NT2/D1 (cell line): Measurements from ENCODE around the gene SFXN5.

Experiments
- DNase-seq: peaks from one replicate; pipeline ENCODE4 v3.0.0-alpha.2; 2011; ENCODE audit warnings: low read depth, low spot score
- H3K27me3 ChIP-seq: 2 replicates; pipeline ENCODE4 v1.6.0; 2011; ENCODE audit warnings: mild to moderate bottlenecking; ENCODE audit not compliant: insufficient read length, insufficient read depth
- H3K36me3 ChIP-seq: 2 replicates; pipeline ENCODE4 v1.6.1; 2011; ENCODE audit warnings: mild to moderate bottlenecking, low read length, mixed read lengths; ENCODE audit not compliant: insufficient read depth, insufficient read length
- H3K4me1 ChIP-seq: 2 replicates; pipeline ENCODE4 v1.5.1; 2011; ENCODE audit not compliant: insufficient read depth, insufficient read length
- H3K4me3 ChIP-seq: 2 replicates; pipeline ENCODE4 v1.5.1; 2011; ENCODE audit warnings: low read depth; ENCODE audit not compliant: insufficient read length
- H3K9ac ChIP-seq: 2 replicates; pipeline ENCODE4 v1.6.0; 2011; ENCODE audit warnings: low read depth; ENCODE audit not compliant: insufficient read length
- H3K9me3 ChIP-seq: 2 replicates; pipeline ENCODE4 v1.5.1; 2011; ENCODE audit warnings: mild to moderate bottlenecking, low read length; ENCODE audit not compliant: insufficient read depth
- SUZ12 ChIP-seq: IDR thresholded peaks from 2 replicates; pipeline ENCODE4 v1.6.1; 2011; ENCODE audit not compliant: insufficient read length, insufficient read depth; ENCODE audit errors: extremely low read depth
- YY1 ChIP-seq: IDR thresholded peaks from 2 replicates; pipeline ENCODE4 v1.6.1; 2011; ENCODE audit not compliant: insufficient read length, insufficient read depth
- ZNF274 ChIP-seq: IDR thresholded peaks from 2 replicates; pipeline ENCODE4 v1.6.1; 2011; ENCODE audit warnings: mild to moderate bottlenecking, low read depth, low read length

The SFXN5 gene

GRCh38 chr2:73008766-73009135, 62.8 kb downstream of the SFXN5 start:
- no peaks in the 10 kb centered on the region for H3K4me1 ChIP-seq
- no peak for DNase-seq
- peaks cover 33% of the 10 kb centered on the region for H3K36me3 ChIP-seq
- no peak overlapping the region for H3K9ac ChIP-seq
- TF ChIP-seq YY1 (no peak), SUZ12 (no peak), ZNF274 (no peak)
- no peaks in the 10 kb centered on the region for H3K27me3 ChIP-seq
- no peaks in the 10 kb centered on the region for H3K9me3 ChIP-seq
- H3K4me3 ChIP-seq = no peak overlapping the region

GRCh38 chr2:73007991-73008765, 63.3 kb downstream of the SFXN5 start:
- no peak for DNase-seq
- no peaks in the 10 kb centered on the region for H3K27me3 ChIP-seq
- TF ChIP-seq YY1 (no peak), ZNF274 (no peak), SUZ12 (no peak)

GRCh38 chr2:73006969-73007710, 64.4 kb downstream of the SFXN5 start:
- Histone ChIP-seq H3K9ac (no peak overlapping the region), H3K27me3 (no peaks in the 10 kb centered on the region), H3K4me1 (no peaks in the 10 kb centered on the region), H3K4me3 (no peak overlapping the region), H3K36me3 (peaks cover 33% of the 10 kb centered on the region), H3K9me3 (no peaks in the 10 kb centered on the region)
- DNase-seq = no peak
- TF ChIP-seq SUZ12 (no peak), ZNF274 (no peak), YY1 (no peak)

More at GRCh38 chr2:73007991-73008765, 63.3 kb downstream of the SFXN5 start:
- H3K4me3 ChIP-seq = no peak overlapping the region
- H3K36me3 ChIP-seq = peaks cover 33% of the 10 kb centered on the region
- no peaks in the 10 kb centered on the region for H3K4me1 ChIP-seq
- no peak overlapping the region for H3K9ac ChIP-seq
- no peaks in the 10 kb centered on the region for H3K9me3 ChIP-seq

- Histone ChIP-seq H3K27me3 (no peaks in the 10 kb centered on the region), H3K9ac (no peak overlapping the region), H3K36me3 (peaks cover 39% of the 10 kb centered on the region), H3K4me1 (no peaks in the 10 kb centered on the region), H3K4me3 (no peak overlapping the region), H3K9me3 (no peaks in the 10 kb centered on the region)
- no peak for DNase-seq
- TF ChIP-seq SUZ12 = no peak
- no peak for TF ChIP-seq ZNF274
- no peak for TF ChIP-seq YY1
Measured at GRCh38 chr2:73004889-73005596, 66.5 kb downstream of the SFXN5 start.

GRCh38 chr2:73004466-73004865, 67.0 kb downstream of the SFXN5 start:
- Histone ChIP-seq H3K9ac (no peak overlapping the region), H3K36me3 (peaks cover 35% of the 10 kb centered on the region), H3K9me3 (no peaks in the 10 kb centered on the region), H3K4me1 (no peaks in the 10 kb centered on the region), H3K4me3 (no peak overlapping the region), H3K27me3 (no peaks in the 10 kb centered on the region)
- no peak for DNase-seq
- TF ChIP-seq YY1 (no peak), ZNF274 (no peak), SUZ12 (no peak)

GRCh38 chr2:73003027-73003426, 68.5 kb downstream of the SFXN5 start:
- H3K4me1 ChIP-seq = no peaks in the 10 kb centered on the region
- H3K4me3 ChIP-seq = no peak overlapping the region
- no peak overlapping the region for H3K9ac ChIP-seq
- H3K36me3 ChIP-seq = peaks cover 33% of the 10 kb centered on the region
- TF ChIP-seq SUZ12 (no peak), ZNF274 (no peak), YY1 (no peak)
- H3K27me3 ChIP-seq = no peaks in the 10 kb centered on the region
- DNase-seq = no peak
- H3K9me3 ChIP-seq = no peaks in the 10 kb centered on the region

GRCh38 chr2:73000808-73001570, 70.5 kb downstream of the SFXN5 start:
- Histone ChIP-seq H3K36me3 (peaks cover 35% of the 10 kb centered on the region), H3K4me3 (no peak overlapping the region), H3K27me3 (no peaks in the 10 kb centered on the region), H3K9me3 (no peaks in the 10 kb centered on the region), H3K9ac (no peak overlapping the region), H3K4me1 (no peaks in the 10 kb centered on the region)
- DNase-seq = no peak
- TF ChIP-seq YY1 (no peak), SUZ12 (no peak), ZNF274 (no peak)
